Superior temporal gyrus (tissue), 1 donor: ENCODE data around the gene ZC3H10.
"Not testable (repeated sequence)": the region's sequence is repeated elsewhere in the genome, so short reads cannot be mapped to it uniquely, and the experiment has no call there.

Source experiments
- DNase-seq: peaks from one replicate; pipeline ENCODE4 v3.0.0-alpha.2; 2016; ENCODE audit errors: extremely low spot score

The ZC3H10 gene

GRCh38 chr12:56154818-56155217 lies 36.8 kb downstream of the ZC3H10 start:
- no peak for DNase-seq

DNA sequence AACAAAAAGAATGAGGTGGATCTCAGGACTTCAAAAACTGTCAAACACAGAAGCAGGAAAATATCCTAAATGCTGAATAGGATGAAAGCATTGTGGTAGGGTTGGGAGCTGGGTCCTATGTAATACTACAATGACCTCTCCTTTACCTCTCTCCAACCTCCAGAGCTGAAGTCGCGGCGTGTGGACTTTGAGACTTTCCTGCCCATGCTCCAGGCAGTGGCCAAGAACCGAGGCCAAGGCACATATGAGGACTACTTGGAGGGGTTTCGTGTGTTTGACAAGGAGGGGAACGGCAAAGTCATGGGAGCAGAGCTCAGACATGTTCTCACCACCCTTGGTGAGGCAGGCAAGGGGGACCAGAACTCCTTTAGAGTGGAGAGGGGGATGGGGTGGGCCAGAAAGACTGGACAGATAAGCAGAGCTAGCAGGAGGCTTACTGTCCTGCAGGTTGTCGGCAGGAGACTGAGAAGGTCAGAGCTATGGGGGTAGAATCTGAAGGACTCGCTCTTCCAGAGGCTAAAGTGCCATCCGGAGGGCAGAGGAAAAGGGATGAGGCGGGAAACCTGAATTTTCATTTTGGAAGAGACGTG lies 37.3 kb downstream of the ZC3H10 start:
- no peak for DNase-seq

DNA sequence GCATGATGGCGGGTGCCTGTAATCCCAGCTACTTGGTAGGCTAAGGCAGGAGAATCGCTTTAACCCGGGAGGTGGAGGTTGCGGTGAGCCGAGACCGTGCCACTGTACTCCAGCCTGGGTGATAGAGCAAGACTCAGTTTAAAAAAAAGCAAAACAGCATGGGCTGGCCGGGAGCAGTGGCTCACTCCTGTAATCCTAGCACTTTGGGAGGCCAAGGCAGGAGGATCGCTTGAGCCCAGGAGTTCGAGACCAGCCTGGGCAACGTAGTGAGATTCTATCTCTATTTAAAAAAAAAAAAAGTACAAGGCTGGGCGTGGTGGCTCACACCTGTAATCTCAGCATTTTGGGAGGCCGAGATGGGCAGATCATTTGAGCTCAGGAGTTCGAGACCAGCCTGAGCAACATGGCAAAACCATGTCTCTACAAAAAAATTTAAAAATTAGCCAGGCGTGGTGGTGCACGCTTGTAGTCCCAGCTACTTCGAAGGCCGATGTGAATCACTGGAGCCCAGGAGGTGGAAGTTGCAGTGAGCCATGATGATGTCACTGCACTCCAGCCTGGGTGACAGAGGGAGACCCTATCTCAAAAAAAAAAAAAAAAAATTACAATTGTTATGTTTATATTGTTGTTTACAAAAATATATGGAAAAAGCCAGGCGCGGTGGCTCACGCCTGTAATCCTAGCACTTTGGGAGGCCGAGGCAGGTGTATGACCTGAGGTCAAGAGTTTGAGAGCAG lies 38.6 kb downstream of the ZC3H10 start:
- not testable (repeated sequence) for DNase-seq

DNA sequence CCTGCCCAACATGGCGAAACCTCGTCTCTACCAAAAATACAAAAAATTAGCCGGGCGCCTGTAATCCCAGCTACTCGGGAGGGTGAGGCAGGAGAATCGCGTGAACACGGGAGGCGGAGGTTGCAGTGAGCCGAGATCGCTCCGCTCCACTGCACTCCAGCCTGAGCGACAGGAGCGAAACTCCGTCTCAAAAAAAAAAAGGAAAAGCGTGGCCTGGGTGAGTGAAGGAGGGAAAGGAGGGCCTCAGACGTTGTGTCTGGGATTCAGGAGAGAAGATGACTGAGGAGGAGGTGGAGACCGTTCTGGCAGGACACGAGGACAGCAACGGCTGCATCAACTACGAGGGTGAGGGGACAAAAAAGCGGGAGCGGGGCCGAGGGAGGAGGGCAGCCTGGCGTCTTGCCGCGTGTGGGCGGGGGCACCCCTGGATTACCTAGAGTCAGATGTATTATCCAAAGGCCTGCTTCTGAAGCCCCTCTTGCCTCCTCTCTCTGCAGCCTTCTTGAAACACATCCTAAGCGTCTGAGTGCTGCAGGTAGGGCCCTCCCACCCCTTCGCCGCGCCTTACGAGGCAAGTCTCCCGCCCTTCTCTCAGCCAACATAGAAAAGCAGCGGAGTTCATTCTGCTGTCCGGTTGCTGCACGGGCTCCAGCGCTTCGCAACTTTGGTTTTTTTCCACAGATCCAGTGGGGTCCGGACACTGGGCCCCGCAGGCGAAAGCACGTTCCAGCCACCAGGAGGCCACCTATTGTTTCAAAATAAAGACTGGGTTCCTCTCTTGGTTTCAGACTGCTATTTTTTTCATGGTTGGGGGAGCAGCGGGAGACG lies 39.3 kb downstream of the ZC3H10 start:
- DNase-seq = peak; percentile 60

DNA sequence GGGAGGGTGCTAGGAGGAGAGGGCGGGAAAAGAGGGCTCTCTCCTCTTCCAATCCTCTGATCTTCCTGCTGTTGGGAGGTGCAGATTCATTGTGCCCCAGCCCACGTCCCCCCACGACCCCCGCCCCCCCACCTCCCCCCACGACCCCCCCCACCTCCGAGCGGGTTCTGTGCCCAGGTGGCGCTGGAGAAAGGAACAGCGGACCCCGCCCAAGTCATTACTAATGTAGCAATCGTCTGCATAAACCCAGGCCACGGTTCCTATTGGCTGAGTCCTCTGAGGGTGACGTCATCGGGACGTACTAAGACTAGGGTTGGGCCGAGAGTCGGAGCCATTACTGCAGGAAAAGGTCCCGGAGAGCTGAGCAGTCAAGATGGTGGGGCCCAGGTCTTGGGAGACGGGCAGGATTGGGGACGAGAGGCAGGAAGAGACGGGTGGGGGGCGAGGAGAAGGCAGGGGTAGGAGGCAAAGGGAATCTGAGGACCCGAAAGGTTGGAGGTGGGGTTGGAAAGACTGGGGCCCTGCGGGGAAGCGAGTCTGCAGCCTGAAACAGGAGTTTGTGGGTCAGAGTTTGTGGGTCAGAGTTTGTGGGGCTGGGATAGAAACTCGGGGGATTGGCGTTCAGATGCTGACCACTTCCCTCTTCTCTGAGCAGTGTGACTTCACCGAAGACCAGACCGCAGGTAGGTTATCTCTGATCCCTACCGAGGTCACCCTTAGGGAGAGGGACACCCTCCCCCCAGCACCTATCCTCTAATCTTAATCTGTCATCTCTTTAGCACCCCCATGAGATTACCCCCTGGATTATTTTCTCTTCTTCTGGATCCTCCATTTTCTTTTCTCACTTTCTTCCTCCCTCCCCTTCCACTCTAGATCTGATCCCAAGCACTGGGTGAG lies 40.2 kb downstream of the ZC3H10 start, which contains the start of gene MYL6:
Gene MYL6 (plus strand): TSS at position 331 of the 897 bp plus-strand sequence. CDS start 43 bp downstream, at position 374.
- DNase-seq = peak; percentile 99

DNA sequence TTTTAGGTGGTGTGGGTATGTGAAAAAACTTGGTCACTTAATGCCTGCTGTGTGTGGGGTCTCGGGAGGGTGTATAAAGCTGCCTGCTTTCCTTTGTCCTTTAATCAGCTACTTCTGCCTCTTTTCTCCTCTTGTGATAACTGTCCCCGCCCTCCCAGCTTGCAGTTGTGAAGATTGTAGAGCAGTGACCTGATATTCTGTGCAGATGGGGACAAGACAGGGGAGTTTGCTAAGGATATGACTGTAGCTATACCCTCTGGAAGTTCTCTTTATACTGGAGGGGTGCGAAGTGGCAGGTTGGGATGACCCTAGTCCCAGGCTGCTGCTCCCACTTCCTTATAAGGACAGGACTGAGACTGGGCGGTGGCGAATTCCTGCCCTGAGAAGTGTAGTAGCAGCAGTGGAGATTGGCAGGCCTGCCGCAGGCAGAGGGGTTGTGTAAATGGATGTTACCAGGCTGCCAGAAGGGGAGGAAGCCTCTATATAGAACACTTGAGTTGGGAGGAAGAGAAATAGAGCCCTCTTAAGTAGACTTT lies 40.9 kb downstream of the ZC3H10 start:
- DNase-seq = peak; percentile 50

GRCh38 chr12:56159482-56160192 lies 41.6 kb downstream of the ZC3H10 start:
- DNase-seq = no peak

DNA sequence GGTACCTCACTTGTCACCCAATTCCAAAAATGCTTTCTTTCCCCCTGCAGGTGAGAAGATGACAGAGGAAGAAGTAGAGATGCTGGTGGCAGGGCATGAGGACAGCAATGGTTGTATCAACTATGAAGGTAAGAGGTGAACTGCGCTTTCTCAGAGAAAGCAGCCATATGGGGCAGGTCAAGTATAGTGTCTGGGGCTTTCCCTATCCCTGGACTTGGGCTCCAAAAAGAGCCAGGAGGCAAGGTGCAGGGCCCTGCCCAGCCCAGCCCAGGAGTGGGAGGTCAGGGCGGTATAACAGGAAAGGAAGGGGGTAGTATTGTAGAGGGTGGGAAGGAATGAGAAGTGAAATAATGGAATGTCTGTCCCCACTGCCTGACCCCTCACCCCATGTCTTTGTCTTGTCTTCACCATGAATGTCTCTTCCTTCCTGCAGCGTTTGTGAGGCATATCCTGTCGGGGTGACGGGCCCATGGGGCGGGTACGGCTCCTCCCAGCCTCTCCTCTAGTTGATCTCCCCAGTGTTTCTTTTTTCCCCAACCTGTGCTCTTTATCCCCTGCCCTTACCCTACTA lies 42.2 kb downstream of the ZC3H10 start:
- no peak for DNase-seq

DNA sequence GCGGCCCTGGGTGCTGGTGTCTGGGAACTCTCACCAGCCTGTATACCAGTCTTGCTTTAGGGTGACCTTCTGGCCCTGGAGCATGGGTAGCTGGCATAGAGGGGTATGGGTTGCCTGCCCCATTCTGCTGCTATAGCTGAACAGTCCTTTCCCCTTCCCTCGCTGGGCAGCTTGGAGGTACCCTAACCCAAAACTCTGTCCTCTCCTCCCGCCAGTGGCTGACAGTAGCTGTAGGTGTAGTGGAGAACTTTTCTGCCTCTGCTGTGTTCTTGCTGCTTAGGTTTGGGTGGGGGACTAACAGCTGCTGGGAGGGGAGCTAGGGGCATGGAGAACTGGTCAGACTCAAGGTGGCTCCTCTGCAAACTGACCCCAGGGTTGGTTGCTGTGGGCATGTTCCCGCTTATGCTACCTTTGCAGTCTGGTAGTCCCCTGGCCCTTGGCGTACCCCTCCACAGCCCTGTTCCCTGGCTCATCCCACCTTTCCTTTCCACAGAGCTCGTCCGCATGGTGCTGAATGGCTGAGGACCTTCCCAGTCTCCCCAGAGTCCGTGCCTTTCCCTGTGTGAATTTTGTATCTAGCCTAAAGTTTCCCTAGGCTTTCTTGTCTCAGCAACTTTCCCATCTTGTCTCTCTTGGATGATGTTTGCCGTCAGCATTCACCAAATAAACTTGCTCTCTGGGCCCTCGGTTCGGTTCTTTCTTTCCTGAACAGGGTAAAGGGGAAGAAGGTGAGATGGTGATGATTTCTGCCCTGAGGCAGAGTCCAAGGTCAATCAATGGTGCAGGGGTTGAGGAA lies 43.0 kb downstream of the ZC3H10 start:
- DNase-seq = no peak

GRCh38 chr12:56161690-56162351 lies 43.8 kb downstream of the ZC3H10 start:
- peak; percentile 12 for DNase-seq

DNA sequence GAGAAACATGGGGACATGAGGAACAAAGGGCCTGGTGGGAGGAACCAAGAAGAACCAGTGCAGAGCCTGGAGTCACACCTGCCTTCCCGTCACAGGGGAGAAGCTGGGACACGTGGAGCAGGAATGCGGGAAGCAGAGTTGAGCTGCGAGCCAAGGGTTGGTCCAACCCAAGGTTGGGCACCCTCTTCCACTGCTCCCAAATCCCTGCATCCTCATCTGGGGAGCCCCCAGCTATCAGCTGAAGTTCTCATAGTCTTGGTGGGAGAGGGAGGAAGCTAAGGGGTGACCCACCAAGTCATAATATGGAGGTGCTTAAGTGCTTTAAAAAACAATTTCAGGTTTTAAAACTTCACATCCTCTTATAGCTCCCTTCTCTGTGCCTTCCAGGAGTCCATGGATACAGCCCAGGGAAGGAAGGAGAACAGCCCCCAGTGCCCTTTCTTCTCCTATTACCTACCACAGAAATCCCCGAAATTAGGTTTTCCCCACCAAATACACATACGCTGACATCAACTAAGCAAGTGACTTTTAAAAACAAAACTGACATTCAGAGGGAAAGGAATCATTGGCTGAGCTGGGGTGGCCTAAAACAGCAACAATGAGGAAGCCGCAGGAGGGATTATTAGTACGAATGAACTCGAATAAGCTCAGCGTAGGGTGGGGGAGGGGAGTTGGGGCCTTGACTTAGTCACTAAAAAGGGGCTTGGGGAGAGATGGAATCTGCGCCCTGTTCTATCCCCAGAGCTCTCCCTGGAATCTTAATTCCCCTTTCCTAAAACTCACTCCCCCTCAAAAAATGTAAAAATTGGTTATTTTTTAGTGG lies 44.6 kb downstream of the ZC3H10 start:
- DNase-seq = no peak

DNA sequence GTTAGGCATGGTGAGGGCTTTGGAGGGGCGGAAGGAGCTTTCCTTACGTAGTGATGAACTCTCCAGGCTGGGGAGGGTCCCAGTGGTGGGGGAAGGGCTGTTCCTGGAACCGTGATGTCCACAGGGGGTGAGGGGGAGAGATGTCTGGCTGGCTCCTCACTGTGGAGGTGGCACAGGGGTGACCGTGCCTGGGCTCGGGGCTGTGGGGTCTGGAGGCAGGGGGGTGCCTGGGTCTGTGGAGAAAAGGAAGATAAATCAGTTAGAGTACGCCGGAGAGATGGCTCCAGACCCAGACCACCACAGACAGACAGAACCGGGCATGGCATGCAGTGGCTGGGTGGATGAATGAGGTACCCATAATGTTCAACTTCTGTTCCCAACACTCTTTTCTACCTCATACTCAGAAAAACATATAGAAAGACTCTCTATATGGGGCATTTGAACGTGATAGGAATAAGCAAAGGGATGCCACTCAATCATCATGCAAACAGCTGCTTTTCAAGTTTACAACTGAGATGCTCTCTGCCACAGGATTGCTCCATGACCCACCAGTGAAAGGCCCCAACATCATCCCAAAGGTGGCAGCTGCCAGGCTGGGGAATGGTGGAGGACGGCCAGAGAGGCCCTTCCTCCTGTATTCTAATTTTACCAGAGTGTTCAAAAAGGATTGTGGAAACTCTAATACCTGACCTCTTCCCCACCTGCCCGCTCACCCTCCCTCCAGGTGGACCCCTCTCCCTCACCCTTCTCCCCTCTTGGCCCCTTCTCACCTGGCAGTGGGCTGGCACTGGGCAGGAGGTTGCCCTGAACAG lies 45.7 kb downstream of the ZC3H10 start:
- DNase-seq = no peak

GRCh38 chr12:56164345-56164729 lies 46.3 kb downstream of the ZC3H10 start:
- DNase-seq = no peak

GRCh38 chr12:56165369-56165768 lies 47.3 kb downstream of the ZC3H10 start:
- DNase-seq = no peak

DNA sequence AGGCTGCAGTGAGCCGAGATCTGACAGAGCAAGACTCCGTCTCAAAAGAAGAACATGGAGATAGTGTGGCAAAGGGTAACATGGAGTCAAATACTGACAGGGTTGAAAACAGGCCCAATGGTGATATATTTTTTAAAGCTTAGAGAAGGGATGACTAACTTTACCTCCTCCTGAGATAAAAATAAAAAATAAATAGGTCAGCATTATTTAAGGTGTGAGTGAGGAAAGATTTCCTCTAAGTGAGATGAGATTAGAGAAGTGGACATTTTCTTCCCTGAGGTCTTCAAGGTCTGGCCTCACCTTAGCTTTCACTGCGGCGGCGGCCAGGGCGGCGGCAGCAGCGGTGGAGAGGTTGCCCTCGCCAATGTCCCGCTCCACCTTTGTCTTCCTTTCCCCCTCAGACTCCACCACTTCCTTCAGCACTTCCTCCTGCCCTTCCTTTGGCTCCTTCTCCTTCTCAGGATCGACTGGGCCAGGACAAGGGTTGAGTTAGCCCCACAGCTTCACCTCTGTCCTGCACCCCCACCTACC lies 51.2 kb downstream of the ZC3H10 start:
- DNase-seq = no peak

- no peak for DNase-seq
Observed at GRCh38 chr12:56172839-56173238, 54.8 kb downstream of the ZC3H10 start.
